Right lobe of liver (tissue), 4 donors: ENCODE results near the gene CCDC38.

Experiments
- CTCF ChIP-seq, 4 donors: fragments of 200-600 bp in 3 of 4; fragments of 450-650 bp in 1 of 4; IDR thresholded peaks; one replicate each; pipeline versions ENCODE4 v1.5.1 to v1.8.0; 2016 to 2022; ENCODE audit warnings: antibody characterized with exemption in 4 of 4, mild to moderate bottlenecking in 2 of 4
- POLR2A ChIP-seq: fragments of 450-650 bp; IDR thresholded peaks from one replicate; pipeline ENCODE4 v1.6.1; 2017; ENCODE audit warnings: antibody characterized with exemption, mild to moderate bottlenecking
- donor health status: DM: no; HTN: no; CAD: no.
- donor health status: DM: no; HTN: no; CAD: no.
- donor health status: DM: no; HTN: yes; CAD: no.

GRCh38 chr12:95984682-95985081 is 42.3 kb upstream of the CCDC38 start:
- no peak for TF ChIP-seq CTCF (IDR thresholded peaks at IDR 0.05)
- no peak for TF ChIP-seq POLR2A
